HS-5 (cell line): ENCODE results near the gene VEGFA.
A peak's percentile ranks its signal among the peaks of the same experiment; 100 is the strongest.

Source experiments
- DNase-seq: peaks from one replicate; pipeline ENCODE4 v3.0.0-alpha.2; 2012; ENCODE audit warnings: low read depth

VEGFA gene

GRCh38 chr6:43759136-43759906, 10.7 kb upstream of the VEGFA start:
- DNase-seq: no peak

- no peak for DNase-seq
These were observed 10.2 kb upstream of the VEGFA start for GRCh38 chr6:43759907-43760206.

- DNase-seq: no peak
These were observed 9.5 kb upstream of the VEGFA start for GRCh38 chr6:43760210-43761168.

DNA sequence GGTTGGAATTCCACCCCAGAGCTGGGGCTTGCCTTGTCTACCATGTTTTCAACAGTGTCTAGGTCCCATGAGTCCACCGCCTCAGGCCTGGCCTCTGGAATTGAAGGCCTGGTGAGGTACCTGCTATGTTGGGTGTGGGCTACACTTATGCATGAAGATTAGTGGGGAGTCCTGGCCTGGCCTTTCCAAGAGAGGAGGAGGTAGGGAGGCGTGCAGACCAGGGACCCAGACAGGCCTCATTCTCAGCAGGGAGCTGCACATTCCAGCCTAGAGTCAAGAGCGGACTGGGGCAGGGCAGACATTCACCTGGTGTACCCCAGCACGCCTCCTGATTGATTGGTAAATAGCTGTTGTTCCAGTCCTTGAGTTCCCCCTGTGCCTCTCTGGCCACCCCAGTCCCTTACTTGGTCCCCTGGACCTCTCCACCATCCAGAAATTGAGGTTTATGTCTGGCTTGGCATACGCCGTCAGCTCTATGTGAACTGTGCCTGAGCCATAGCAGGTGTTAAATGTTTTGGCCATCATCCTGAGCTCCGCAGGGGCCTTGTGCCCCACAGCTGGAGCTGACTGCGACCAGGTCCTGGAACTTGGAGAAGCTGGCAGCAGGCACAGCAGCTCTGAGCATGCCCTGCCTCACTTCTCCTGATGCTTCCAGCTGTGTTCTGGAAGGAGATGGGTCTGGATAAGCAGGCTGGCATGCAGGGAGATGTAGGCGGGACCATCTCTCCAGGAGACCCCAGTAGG, 8.2 kb upstream of the VEGFA start:
- DNase-seq: no peak

GRCh38 chr6:43762410-43762768, 7.6 kb upstream of the VEGFA start:
- no peak for DNase-seq

DNA sequence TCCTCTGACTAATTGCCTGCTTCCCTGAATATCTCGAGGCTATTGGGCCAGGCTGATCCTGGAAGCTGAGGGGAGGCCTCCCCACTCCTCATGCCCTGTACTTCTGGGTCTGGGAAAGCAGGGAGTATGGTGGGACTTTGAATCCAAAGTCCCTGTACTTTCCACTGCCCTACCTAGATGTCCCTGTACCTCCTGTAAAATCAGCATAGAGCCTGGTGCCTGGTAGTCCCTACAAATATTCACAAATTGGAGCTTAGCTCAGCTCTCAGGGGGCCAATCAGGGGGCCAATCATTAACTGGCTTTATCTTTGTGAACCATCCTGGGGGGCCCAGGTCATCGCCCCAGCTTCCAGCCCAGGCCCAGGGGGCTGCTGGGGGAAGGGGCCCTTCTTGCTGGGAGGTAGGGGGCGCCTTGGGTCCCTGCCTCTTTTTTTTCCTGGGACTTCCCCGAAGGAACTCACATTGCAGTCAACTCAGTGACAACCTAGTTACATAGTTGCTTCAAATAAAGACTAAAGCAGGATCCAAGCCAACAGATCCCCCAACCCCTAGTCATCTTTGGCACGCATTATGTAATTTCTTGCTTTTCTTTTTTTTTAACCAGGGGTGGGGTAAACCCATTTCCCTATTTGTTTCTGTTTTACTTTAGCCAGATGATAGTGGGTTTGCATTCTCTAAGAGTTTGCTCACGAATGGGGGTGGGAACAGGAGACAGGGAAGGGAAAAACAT, 6.9 kb upstream of the VEGFA start:
- DNase-seq: no peak

- DNase-seq: no peak
These were observed 6.0 kb upstream of the VEGFA start for GRCh38 chr6:43763812-43764522.

DNA sequence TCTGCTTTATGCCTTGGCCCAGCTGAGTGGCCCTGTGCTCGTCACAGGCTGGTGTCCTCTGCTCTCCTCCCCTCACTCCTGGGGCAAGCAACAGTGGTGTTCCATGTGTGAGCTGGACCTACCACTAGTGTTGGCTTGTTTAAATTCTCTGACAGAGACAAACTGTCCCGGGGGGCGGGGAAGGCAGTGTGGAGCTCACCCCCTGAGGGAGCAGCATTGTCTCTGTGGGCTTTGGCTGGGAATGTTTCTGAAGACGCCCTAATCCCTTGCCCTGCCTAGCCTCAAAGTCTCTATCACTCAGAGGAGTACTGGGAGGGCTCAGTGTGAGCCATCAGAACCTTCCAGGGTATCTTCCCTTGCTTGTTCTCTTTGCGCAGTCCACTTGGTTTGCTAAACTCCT, 5.2 kb upstream of the VEGFA start:
- no peak for DNase-seq

DNA sequence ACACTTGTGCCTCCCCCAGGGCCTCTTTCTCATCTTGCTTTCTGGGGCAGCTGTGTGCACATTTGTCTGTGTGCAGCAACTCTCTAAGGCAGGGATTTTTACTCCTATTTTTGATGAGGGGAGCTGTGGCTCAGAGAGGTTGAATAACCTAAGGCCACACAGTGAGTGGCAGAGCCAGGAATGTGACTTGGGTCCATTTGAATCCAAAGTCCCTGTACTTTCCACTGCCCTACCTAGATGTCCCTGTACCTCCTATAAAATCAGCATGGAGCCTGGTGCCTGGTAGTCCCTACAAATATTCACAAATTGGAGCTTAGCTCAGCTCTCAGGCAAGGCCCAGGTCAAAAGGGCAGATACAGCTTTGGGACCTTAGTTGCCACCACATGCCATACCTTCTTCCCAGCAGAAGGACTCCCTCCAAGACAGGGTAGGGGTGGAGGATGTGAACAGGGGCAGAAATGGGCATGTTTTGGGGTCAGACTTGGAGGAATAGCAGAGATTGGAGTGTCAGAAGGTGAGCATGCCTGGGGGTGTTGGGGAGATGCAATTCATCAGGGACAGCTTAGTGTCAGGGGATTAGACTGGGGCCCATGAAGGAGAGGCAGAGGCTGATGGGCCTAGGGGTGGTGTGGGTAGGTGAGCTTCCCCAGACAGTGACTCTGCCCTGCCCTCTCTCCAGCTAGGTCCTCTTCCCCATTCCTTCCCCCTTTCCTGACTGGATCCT, 4.1 kb upstream of the VEGFA start:
- DNase-seq: no peak

DNA sequence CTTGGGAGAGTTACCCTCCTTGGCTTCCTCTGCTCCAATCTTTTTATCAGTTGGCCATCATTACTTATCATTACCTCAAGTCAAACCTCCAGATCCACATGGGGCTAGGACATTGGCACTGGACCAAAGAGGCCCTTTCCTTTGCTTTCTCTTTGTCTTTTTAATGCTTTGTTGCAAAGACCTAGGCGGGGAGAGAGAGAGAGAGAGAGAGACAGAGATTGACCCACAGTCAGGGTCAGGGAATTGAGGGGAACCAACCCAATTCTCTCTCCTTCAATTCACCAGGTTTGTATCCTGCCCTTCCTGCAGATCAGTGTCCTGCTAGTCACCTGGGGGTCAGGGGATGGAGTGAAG, 3.5 kb upstream of the VEGFA start:
- no peak for DNase-seq

DNA sequence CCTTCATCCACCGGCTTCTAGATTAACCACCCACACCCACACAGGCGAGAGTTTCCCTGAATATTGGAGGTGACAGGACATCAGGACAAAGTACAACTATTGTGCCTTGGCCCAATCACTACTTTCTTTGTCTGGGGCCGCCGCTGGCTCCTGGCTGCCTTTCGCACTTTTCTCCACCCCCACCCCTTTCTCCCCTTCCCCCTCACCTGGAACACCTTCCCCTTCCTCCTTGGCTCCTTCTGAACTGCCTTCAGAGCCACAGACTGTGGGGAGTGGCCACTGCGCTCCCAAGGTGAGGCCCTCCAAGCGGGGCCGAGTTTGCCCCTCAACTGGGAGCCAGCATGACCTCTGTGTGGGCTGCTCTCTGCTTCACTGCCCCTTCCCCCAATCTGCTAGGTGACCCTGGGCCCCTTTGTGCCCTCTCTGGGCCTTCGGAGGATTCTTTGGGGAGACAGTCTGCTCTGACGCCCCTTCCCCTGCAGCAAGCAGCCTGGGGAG, 3.0 kb upstream of the VEGFA start:
- DNase-seq: no peak

GRCh38 chr6:43767553-43768505, 2.2 kb upstream of the VEGFA start:
- no peak for DNase-seq

DNA sequence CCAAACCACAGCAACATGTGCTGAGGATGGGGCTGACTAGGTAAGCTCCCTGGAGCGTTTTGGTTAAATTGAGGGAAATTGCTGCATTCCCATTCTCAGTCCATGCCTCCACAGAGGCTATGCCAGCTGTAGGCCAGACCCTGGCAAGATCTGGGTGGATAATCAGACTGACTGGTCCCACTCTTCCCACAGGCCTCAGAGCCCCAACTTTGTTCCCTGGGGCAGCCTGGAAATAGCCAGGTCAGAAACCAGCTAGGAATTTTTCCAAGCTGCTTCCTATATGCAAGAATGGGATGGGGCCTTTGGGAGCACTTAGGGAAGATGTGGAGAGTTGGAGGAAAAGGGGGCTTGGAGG, 1.5 kb upstream of the VEGFA start:
- no peak for DNase-seq

- peak; percentile 96 for DNase-seq
These were observed 957 bp upstream of the VEGFA start for GRCh38 chr6:43768983-43769525.

DNA sequence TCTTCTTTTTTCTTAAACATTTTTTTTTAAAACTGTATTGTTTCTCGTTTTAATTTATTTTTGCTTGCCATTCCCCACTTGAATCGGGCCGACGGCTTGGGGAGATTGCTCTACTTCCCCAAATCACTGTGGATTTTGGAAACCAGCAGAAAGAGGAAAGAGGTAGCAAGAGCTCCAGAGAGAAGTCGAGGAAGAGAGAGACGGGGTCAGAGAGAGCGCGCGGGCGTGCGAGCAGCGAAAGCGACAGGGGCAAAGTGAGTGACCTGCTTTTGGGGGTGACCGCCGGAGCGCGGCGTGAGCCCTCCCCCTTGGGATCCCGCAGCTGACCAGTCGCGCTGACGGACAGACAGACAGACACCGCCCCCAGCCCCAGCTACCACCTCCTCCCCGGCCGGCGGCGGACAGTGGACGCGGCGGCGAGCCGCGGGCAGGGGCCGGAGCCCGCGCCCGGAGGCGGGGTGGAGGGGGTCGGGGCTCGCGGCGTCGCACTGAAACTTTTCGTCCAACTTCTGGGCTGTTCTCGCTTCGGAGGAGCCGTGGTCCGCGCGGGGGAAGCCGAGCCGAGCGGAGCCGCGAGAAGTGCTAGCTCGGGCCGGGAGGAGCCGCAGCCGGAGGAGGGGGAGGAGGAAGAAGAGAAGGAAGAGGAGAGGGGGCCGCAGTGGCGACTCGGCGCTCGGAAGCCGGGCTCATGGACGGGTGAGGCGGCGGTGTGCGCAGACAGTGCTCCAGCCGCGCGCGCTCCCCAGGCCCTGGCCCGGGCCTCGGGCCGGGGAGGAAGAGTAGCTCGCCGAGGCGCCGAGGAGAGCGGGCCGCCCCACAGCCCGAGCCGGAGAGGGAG, 580 bp downstream of the VEGFA start:
- no peak for DNase-seq

GRCh38 chr6:43771210-43771857, 1.3 kb downstream of the VEGFA start:
- DNase-seq: no peak

DNA sequence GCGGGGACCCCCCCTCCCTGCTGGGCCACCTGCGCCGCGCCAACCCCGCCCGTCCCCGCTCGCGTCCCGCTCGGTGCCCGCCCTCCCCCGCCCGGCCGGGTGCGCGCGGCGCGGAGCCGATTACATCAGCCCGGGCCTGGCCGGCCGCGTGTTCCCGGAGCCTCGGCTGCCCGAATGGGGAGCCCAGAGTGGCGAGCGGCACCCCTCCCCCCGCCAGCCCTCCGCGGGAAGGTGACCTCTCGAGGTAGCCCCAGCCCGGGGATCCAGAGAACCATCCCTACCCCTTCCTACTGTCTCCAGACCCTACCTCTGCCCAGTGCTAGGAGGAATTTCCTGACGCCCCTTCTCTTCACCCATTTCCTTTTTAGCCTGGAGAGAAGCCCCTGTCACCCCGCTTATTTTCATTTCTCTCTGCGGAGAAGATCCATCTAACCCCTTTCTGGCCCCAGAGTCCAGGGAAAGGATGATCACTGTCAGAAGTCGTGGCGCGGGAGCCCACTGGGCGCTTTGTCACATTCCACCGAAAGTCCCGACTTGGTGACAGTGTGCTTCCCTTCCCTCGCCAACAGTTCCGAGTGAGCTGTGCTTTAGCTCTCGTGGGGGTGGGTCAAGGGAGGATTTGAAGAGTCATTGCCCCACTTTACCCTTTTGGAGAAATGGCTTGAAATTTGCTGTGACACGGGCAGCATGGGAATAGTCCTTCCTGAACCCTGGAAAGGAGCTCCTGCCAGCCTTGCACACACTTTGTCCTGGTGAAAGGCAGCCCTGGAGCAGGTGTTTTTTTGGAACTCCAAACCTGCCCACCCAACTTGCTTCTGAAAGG, 2.1 kb downstream of the VEGFA start:
- DNase-seq: no peak
